SIG-M5 treated with dmso at 0.1 percent for 504 hours (cell line): ENCODE results near the gene HSPB6.

Experiments
- DNase-seq: peaks from one replicate; lab custom pipeline; 2025; ENCODE audit not compliant: unreplicated experiment; lab: John Stamatoyannopoulos, UW

The HSPB6 gene

DNA sequence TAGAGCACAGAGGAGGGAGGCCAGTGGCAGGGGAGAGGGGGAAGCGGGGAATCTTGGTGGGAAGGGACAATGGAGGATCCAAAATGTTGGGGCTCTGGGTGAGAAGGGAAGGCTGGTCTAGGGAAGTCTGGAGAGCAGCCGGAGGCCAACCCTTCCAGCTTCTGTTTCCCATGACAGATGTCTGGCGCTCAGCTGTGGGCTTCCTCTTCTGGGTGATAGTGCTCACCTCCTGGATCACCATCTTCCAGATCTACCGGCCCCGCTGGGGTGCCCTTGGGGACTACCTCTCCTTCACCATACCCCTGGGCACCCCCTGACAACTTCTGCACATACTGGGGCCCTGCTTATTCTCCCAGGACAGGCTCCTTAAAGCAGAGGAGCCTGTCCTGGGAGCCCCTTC lies 10.3 kb downstream of the HSPB6 start:
- no peak for DNase-seq

DNA sequence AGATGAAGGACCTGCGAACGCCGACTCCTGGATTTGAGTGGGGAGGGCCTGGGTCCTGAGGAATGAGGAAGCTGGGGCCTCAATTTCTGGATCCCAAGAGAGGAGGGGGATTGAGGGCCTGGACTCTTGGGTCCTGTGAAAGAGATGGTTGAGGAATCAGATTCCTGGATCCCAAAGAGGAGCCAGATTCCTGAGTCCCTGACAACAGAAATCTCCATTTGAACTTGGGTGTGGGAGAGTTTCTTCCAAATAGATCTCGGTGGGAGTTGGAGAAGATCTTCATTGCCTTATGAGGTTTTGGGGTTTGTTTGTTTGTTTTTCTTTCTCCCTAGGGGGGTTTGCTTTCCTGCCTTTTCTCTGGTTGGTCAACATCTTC lies 10.8 kb downstream of the HSPB6 start:
- DNase-seq: no peak

DNA sequence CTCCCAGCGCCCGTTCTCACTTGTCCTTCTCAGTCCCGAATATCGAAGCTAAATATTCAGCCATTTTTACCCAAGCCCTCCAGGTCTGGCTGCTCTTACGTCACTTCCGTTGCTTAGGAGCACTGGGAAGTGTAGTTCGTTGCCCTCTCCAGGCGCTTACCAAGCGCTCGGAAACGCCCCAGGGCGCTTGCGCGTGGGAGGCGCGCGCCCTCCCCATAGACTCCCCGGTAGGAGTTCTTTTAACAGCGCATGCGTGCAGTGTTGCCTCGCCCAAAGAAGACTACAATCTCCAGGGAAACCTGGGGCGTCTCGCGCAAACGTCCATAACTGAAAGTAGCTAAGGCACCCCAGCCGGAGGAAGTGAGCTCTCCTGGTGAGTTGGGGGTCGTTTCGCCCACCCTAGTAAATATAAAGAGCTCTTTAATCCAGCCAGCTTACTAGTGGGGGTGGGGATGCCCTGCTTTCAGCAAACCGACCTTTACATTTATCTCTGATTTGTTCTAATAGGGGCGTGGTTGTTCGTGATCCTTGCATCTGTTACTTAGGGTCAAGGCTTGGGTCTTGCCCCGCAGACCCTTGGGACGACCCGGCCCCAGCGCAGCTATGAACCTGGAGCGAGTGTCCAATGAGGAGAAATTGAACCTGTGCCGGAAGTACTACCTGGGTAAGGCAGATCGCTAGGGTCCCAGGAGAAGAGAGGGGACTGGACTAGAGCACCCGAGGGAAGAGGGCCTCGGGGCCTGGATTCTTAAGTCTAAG lies 11.3 kb downstream of the HSPB6 start, which contains the start of the genes PSENEN and U2AF1L4:
Gene PSENEN (plus strand): TSS at position 324 of the 759 bp plus-strand sequence. CDS start 280 bp downstream, at position 604.
Gene U2AF1L4 (minus strand): TSS at position 91 of the 759 bp plus-strand sequence. CDS start 27 bp downstream, at position 64.
- peak; percentile 99 for DNase-seq

GRCh38 chr19:35744430-35745327 lies 12.2 kb downstream of the HSPB6 start:
- DNase-seq: peak; percentile 94

DNA sequence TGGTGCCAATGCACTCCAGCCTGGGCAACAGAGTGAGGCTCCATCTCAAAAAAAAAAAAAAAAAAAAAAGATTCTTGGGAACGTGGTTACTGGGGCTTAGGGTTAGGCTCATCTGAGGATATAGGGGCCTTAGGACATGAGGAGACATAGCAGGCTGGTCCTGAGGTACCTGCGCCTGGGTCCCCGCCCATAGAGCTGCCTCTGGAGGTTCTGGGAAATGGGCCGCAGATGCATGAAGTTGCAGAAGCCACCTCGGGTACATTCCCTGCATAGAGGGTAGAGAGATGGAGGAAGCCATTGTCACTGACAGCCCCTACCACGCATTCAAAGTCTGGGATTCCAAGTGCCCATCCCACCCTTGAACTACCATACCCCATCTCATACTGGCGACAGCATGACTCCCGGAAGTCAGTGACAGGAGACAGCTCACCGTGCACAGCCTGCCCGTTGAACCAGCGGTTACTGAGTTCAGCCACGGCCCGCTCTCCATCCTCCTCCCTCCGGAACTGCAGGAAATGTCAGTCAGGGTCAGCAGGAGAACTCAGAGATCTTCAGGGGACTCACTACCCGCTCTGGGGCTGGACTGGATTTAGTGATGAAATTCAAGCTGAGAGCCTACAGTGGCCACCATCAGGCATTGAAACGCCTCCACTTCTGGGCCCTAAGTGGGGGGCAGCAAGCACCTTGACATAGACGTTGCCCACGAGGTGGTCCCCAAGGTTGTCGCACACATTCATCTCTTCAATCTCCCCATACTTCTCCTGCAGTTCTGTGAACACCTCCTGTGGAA lies 13.0 kb downstream of the HSPB6 start:
- DNase-seq: no peak

- DNase-seq: peak; percentile 62
These were observed 14.6 kb downstream of the HSPB6 start, which contains the start of gene IGFLR1 for GRCh38 chr19:35742121-35742724. Gene IGFLR1, minus strand, starts transcription at chr19:35742452. Its CDS starts 1,272 bp downstream, at chr19:35741180.

DNA sequence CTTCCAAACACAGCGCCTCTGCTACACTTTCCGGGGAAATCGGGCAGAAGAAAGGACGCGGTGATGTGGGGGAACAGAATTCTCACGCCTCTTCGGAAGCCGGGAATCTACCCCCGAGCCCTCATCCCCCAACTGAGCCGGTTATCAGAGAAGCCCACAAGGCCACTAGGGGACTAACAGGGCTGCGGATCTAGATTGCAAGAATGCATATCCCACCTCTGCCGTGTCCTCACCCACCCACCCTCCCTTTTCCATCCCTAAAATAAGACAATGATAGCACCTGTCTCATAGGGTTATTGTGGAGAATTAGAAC lies 15.7 kb downstream of the HSPB6 start:
- DNase-seq: no peak

DNA sequence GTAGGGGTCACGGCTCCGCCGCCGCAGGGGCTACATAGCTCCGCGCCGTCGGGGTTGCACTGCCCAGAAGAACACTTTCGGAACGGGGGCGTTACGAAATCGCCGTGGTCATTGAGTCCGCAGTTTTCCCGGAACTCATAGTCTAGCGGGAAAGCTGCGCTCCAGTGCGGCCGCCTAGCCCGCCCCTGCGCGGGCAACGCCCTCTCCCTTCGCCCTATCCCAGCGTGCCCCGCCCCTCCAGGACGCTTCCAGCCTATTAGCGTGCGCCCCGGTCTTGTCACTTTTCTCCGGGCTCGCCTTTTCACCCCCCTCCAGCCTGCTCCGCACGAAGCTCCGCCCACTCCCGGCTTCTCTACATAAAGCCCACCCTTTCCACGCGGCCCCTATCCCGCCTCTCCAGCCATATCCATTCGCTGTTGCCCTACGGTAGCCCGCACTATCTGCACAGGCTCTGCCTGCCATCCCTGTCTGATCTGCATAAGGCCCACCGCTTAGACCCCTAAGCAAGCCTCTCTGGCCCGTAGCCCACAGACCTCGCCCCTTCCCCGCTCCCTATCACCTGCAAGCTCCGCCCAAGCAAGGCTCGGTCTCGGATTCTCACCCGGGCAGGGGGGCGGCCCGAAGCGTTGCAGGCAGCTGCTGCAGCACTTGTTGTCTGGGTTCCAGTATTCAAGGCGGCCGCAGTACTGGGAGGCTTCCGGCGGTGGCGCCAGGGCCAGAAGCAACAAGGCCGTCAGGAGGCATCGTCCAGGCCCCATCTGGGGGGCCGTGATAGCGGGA lies 16.2 kb downstream of the HSPB6 start:
- DNase-seq: peak; percentile 96

DNA sequence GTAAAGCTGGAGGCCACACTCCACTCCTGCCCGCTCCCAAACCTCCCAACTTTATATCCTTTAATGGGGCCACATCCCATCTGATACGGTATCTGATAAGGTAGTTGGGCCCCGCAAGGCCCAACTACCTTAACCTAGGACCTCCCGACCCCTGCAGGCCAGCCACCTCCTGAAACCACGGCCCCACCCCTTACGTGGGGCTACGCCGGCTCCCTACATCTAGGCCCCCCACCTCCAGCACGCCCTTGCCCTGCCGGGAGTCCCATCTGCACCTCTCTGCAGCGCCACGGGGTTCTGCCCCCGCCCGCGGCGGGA lies 16.8 kb downstream of the HSPB6 start:
- no peak for DNase-seq

DNA sequence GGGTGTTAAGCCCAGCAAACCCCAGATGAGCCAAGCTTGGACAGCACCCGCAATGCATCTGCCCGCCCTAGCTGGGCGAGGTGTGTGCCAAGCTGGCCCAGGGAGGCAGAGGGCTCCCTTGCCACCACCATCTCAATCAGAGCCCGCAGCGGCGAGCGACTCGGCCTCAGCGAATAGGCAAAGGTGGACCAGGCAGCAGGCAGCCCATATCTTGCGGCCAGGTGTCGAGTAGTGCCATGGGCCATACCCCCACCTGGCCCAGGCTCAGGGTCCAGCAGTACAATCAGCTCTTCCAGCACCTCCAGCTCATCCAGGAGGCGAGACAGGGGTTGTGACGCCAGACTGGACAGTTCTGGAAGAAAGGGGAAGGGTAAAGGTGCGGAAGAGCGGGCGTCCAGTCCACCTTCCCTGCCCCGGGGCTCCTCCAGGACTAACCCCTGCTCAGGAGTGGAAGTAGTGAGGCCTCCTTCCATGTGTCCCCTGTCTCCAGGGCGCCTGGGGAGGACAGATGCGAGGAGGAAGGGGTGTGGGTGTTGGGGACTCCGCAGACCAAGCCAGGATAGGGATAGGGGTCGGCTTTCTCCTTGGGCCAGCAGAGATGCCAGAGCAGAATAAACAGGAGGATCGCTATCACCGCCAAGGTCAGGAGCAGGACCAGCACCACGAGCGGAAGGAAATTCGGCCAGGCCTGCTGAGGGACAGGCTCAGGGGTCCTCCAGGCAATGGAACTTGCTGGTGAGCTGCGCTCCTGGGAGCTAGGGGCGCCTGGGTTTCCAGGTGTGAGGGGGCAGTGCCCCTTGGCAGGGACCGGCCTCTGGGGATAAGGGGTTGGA lies 17.3 kb downstream of the HSPB6 start:
- no peak for DNase-seq

DNA sequence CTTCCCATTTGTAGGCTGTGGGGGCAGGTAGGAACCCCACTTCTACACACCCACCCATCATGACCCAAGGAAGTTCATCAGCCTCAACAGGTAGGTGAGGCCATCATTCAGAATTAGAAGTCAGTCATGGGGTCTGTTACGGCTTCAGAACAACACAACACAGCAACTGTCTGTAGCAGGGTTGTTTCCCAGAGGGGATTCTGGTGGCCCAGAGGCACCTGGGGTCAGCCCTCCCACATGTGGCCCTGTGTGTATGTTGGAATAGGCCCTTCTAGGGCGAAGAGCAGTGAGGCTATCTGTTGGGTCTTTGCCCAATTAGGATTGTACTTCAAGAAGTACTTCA lies 18.0 kb downstream of the HSPB6 start:
- DNase-seq: no peak

- DNase-seq: no peak
These were observed 18.6 kb downstream of the HSPB6 start for GRCh38 chr19:35738021-35738886.

DNA sequence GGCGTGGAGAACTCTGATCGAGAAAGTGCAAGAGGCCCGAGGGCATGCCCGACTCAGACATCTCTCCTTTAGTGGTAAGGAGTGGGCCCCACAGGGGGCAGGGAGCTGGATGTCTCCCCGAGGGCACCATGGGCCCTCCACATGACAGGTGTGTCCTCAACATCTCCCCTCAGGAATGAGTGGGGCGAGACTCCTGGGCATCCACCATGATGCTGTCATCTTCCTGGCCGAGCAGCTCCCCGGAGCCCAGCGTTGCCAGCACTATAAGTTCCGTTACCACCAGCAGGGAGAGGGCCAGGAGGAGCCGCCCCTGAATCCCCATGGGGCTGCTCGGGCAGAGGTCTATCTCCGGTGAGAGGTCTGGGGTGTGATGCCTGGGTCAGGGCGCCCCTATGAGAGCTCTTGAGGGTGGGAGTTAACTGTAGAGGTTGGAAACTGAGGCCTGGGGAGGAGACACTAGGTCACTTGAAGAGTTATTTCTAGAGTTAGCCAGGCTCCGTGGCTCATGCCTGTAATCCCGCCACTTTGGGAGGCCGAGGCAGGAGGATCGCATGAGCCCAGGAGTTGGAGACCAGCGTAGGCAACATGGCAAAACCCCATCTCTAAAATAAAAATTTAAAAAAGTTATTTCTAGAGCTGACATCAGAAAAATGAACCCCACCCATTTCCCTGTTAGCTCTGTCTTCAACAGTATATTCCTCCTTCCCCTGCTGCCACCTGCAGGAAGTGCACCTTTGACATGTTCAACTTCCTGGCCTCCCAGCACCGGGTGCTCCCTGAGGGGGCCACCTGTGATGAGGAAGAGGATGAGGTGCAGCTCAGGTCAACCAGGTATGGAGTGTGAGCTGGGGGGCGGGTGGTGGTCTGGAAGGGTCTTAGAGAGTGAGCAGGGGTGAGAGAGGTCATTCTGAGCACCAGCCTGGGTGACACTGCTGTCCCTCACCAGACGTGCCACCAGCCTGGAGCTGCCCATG lies 19.6 kb downstream of the HSPB6 start:
- no peak for DNase-seq

- DNase-seq: no peak
These were observed 21.9 kb downstream of the HSPB6 start for GRCh38 chr19:35734889-35735288.

GRCh38 chr19:35734273-35734672 lies 22.6 kb downstream of the HSPB6 start:
- no peak for DNase-seq

- no peak for DNase-seq
These were observed 23.4 kb downstream of the HSPB6 start for GRCh38 chr19:35733180-35734125.
